ENCODE measurements around the gene PTPMT1.

- TF ChIP-seq CTCF (IDR thresholded peaks at IDR 0.05; ENCODE audit: insufficient read depth, low read length, poor library complexity, severe bottlenecking) (no peak), EZH2phosphoT487 (conservative IDR thresholded peaks at IDR 0.05; ENCODE audit: low read length) (no peak)
Measured at GRCh38 chr11:47516155-47516554, 49.2 kb upstream of the PTPMT1 start.
